ENCODE results near the gene SERINC1. TPM values are rescaled to one million over a fixed set of nuclear protein-coding genes. Genes with fewer than 3 reads are reported as not detected.

Gene SERINC1
- total and polyA plus RNA-seq, 2 of the 4 experiments (the other 2 are of a cell fraction), result 79.8 to 123 TPM

DNA sequence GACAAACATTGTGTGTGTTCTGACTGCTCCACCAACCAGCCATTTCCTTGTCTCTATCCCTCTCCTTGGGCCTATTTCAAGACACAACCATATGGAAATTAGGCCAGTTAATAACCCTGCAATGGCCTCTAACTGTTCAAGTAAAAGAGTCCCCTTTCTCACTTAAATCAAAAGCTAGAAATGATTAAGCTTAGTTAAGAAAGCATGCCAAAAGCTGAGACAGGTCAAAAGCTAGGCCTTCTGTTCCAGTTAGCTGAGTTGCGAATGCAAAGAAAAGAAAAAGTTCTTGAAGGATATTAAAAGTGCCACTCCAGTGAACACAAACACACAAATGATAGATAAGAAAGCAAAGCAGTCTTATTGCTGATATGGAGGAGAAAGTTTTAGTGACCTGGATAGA is 22.5 kb downstream of the SERINC1 start:
- no peak overlapping the region for H2AK9ac ChIP-seq (replicated peaks; ENCODE audit: low read depth, low read length, poor library complexity)
- H3K9me3 ChIP-seq (ENCODE audit: control insufficient read depth, insufficient read depth, low read length), result no peaks in the 10 kb centered on the region
- H3K4me3 ChIP-seq (ENCODE audit: insufficient read depth, low read depth, low read length), result no peak overlapping the region
- TF ChIP-seq RCOR1 (IDR thresholded peaks at IDR 0.05; ENCODE audit: insufficient replicate concordance, low read length), result no peak
- no peak for TF ChIP-seq RFX5 (IDR thresholded peaks at IDR 0.05; ENCODE audit: low read depth, low read length)
- no peak for TF ChIP-seq NFE2L2 (IDR thresholded peaks at IDR 0.05; ENCODE audit: low read depth, low read length)
- no peak for TF ChIP-seq BHLHE40 (IDR thresholded peaks at IDR 0.05; ENCODE audit: low read depth, low read length)
- no peak overlapping the region for H3K14ac ChIP-seq (replicated peaks; ENCODE audit: low read depth, low read length)
- dilution Hi-C loops (cut with HindIII; ENCODE audit: low sequenced_read_pairs, unreplicated experiment) (no loop called here), in situ Hi-C loops (cut with MboI; ENCODE audit: low sequenced_read_pairs) (no loop called here), intact Hi-C loops (cut with micrococcal nuclease) (no loop called here)
- H4K20me1 ChIP-seq (ENCODE audit: insufficient read depth, low read length), result no peaks in the 10 kb centered on the region
- no peak overlapping the region for H2BK15ac ChIP-seq (ENCODE audit: low read depth, low read length)
- no peak overlapping the region for H3K4ac ChIP-seq (ENCODE audit: low read depth, low read length)
- ChIA-PET CTCF (no interaction called here), POLR2A (ENCODE audit: unreplicated experiment) (no interaction called here)
- H2AK5ac ChIP-seq (ENCODE audit: low read depth, low read length), result no peak overlapping the region
- no peak overlapping the region for H2BK120ac ChIP-seq (ENCODE audit: low read depth, low read length)
- no peaks in the 10 kb centered on the region for H3K27me3 ChIP-seq (ENCODE audit: control insufficient read depth, insufficient read depth, low read length)
- H3K79me1 ChIP-seq (ENCODE audit: low read depth in 1 of 2, low read length in 2 of 2), result peaks cover 8 to 16% of the 10 kb centered on the region in 2 experiments; a peak in 3 of 4 replicates
- peaks cover 3% of the 10 kb centered on the region; the same call in 1 of the 2 replicates for H3K9me1 ChIP-seq (ENCODE audit: insufficient read depth, low read length)
- WGBS, 2 experiments (ENCODE audit: extremely low coverage in 2 of 2, insufficient read length in 1 of 2), result no CpG with 5 or more reads among the region's 1 CpG
- H3K4me1 ChIP-seq (ENCODE audit: control insufficient read depth, insufficient read depth, low read length), result peaks cover 2% of the 10 kb centered on the region; the same call in 1 of the 2 replicates
- no peak overlapping the region for H3K9ac ChIP-seq (ENCODE audit: low read depth, low read length)
- H4K91ac ChIP-seq (ENCODE audit: insufficient read depth, low read depth, low read length), result no peak overlapping the region
- no peak overlapping the region for H2BK20ac ChIP-seq (ENCODE audit: low read depth, low read length)
- H4K8ac ChIP-seq (ENCODE audit: low read depth in 2 of 2, low read length in 2 of 2), result no peak overlapping the region
- no peak overlapping the region for H3K18ac ChIP-seq (ENCODE audit: low read depth, low read length)
- no peak overlapping the region for H3K56ac ChIP-seq (ENCODE audit: extremely low read depth, insufficient read depth, low read length)
- DNase-seq, result no peak
- peaks cover 28% of the 10 kb centered on the region for H3K36me3 ChIP-seq (ENCODE audit: control insufficient read depth, insufficient read depth, low read length)
- no peak overlapping the region for H3K27ac ChIP-seq (ENCODE audit: insufficient read depth, low read length)
- no peak overlapping the region for H3K4me2 ChIP-seq (ENCODE audit: low read depth, low read length)
- no peak overlapping the region for H2BK5ac ChIP-seq (ENCODE audit: low read depth, low read length, poor library complexity, severe bottlenecking)
- H2AFZ ChIP-seq (replicated peaks; ENCODE audit: low read length, poor library complexity), result no peak overlapping the region
- no peak overlapping the region for H3K23ac ChIP-seq (ENCODE audit: low read depth, low read length)
- BruUV-seq (replicated peaks), result no TSS peak
- no peak for ATAC-seq (ENCODE audit: low read depth)
- no peak overlapping the region for H4K5ac ChIP-seq (ENCODE audit: low read depth, low read length)
